ENCODE data around the gene PSME4. TPM values are rescaled to one million over a fixed set of nuclear protein-coding genes. Genes with fewer than 3 reads are reported as not detected.

Gene PSME4
- total and polyA plus RNA-seq, 2 of the 13 experiments (the other 11 are each of a cell fraction or from before 2014, with no cell fraction given), result 52.1 to 77.8 TPM

GRCh38 chr2:53903011-53903410 is 67.8 kb downstream of the PSME4 start:
- H3K4me3 ChIP-seq (replicated peaks in 1 of 3; ENCODE audit: insufficient read depth in 1 of 3, low read depth in 2 of 3, low read length in 3 of 3), result no peak overlapping the region
- intact Hi-C loops (cut with micrococcal nuclease; ENCODE audit: unreplicated experiment), result no loop called here
- DNase-seq (ENCODE audit: low spot score), result no peak
- WGBS (ENCODE audit: low lambda C conversion rate), result 97% methylated on average over 4 of the region's 4 CpGs
- POLR2A ChIA-PET, result no interaction called here
- H2AFZ ChIP-seq (ENCODE audit: low read length), result no peak overlapping the region
- H3K79me2 ChIP-seq (ENCODE audit: insufficient read depth, low read length), result no peaks in the 10 kb centered on the region
- BruUV-seq (replicated peaks), result TSS peak; percentile 15
- TF ChIP-seq ESRRA (CRISPR knock-in tag; IDR thresholded peaks at IDR 0.05; ENCODE audit: low read depth) (no peak), ZNF674 (CRISPR knock-in tag; IDR thresholded peaks at IDR 0.05; ENCODE audit: low read depth) (no peak), ZNF646 (CRISPR knock-in tag; IDR thresholded peaks at IDR 0.05) (no peak), ATF7 (IDR thresholded peaks at IDR 0.05) (peak; percentile 18; the same call in 1 of the 2 replicates), ATF7 (CRISPR knock-in tag; IDR thresholded peaks at IDR 0.05) (no peak), MTA1 (CRISPR knock-in tag; IDR thresholded peaks at IDR 0.05; ENCODE audit: borderline replicate concordance) (no peak)
- H3K4me1 ChIP-seq (ENCODE audit: insufficient read depth, low read length), result no peaks in the 10 kb centered on the region
- CTCF ChIA-PET (ENCODE audit: low intra/inter-chr PET ratio, low total read pairs), result no interaction called here
- H4K20me1 ChIP-seq (ENCODE audit: insufficient read depth, low read length), result no peaks in the 10 kb centered on the region
- H3K27ac ChIP-seq (ENCODE audit: extremely low read length, insufficient read depth, low read length), result no peak overlapping the region
- no peak for FAIRE-seq
- H3K9ac ChIP-seq (ENCODE audit: insufficient read depth, low read depth, low read length), result no peak overlapping the region
- peaks cover 29 to 91% of the 10 kb centered on the region in 2 experiments for H3K36me3 ChIP-seq (replicated peaks in 1 of 2; ENCODE audit: control insufficient read depth in 1 of 2, insufficient read depth in 2 of 2, low read length in 2 of 2)
- no peaks in the 10 kb centered on the region for H3K27me3 ChIP-seq (ENCODE audit: control insufficient read depth in 1 of 2, insufficient read depth in 2 of 2, low read length in 2 of 2)
- ATAC-seq, result no peak
- in situ Hi-C loops (cut with HindIII; ENCODE audit: extremely low pct_ligation_motif_present, low pct_unique_long_range_greater_than_20kb), result no loop called here
- no peaks in the 10 kb centered on the region for H3K9me3 ChIP-seq (ENCODE audit: low read length)
- H3K4me2 ChIP-seq (ENCODE audit: low read depth, low read length), result no peak overlapping the region

Data from HepG2 (cell line).